Duodenal mucosa (tissue), 2 donors: ENCODE data around the gene VSIG8.

ENCODE experiments used
- H3K27ac ChIP-seq: one replicate; pipeline ENCODE4 v1.7.0; 2013; ENCODE audit warnings: low read depth, low read length
- H3K27me3 ChIP-seq, 2 donors: one replicate each; pipeline ENCODE4 v1.7.0; 2013; ENCODE audit warnings: low read length in 2 of 2, control low read depth in 1 of 2; ENCODE audit not compliant: insufficient read depth in 2 of 2, control insufficient read depth in 1 of 2
- H3K36me3 ChIP-seq, 2 donors: one replicate each; pipeline ENCODE4 v1.7.0; 2013; ENCODE audit warnings: low read length in 2 of 2, control low read depth in 1 of 2; ENCODE audit not compliant: insufficient read depth in 2 of 2, control insufficient read depth in 1 of 2
- H3K4me1 ChIP-seq, 2 donors: one replicate each; pipeline ENCODE4 v1.7.0; 2013; ENCODE audit warnings: low read length in 2 of 2, control low read depth in 1 of 2; ENCODE audit not compliant: insufficient read depth in 2 of 2, control insufficient read depth in 1 of 2
- H3K4me3 ChIP-seq, 2 donors: one replicate each; pipeline ENCODE4 v1.7.0; 2013; ENCODE audit warnings: low read length in 2 of 2, low read depth in 1 of 2
- H3K9ac ChIP-seq, 2 donors: one replicate each; pipeline ENCODE4 v1.7.0; 2013; ENCODE audit warnings: low read length in 2 of 2, low read depth in 1 of 2
- H3K9me3 ChIP-seq, 2 donors: one replicate each; pipeline ENCODE4 v1.7.0; 2013; ENCODE audit warnings: low read length in 2 of 2, control low read depth in 1 of 2; ENCODE audit not compliant: control insufficient read depth in 1 of 2

Gene VSIG8

DNA sequence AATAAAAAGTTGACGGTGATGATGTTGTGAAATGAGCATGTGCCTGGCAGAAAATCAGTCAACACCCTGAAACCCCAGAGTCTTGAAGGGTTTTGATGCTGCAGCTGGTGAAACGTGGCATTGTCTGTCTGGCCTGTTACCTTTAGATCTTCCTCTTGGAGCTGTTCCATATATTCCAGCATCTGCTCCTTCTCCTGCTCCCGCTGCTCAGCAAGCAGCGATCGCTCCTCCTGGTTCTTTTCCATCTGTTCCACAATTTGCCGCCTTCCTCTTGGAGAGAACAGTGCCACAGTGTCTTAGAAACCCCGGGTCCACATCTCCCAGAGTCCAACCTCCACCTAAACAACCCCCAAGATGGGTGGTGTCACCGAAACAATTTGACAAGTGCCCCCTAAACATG lies 21.8 kb upstream of the VSIG8 start:
- Histone ChIP-seq H3K27ac (no peak overlapping the region), H3K9me3 (no peaks in the 10 kb centered on the region), H3K36me3 (no peaks in the 10 kb centered on the region), H3K27me3 (no peaks in the 10 kb centered on the region), H3K4me1 (peaks cover 0 to 9% of the 10 kb centered on the region in 2 donors), H3K9ac (no peak overlapping the region), H3K4me3 (no peak overlapping the region)

DNA sequence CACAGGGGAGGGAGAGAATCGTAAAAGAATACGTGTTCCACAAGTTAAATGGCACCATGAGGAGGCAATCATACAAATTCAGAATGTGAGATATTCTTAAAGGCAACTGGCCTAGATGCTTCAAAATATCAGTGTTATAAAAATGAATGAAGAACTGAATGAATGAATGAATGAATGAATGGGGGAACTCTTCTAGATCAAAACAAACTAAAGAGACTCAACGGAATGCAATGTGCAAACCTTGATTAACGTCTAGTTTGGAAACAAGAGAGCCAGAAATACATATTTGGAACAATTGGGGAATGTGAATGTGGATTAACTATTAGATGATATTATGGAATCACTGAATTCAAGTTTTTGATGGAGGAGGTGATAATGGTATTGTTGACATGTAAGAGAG lies 20.7 kb upstream of the VSIG8 start:
- H3K27ac ChIP-seq, result no peak overlapping the region
- H3K27me3 ChIP-seq, result no peaks in the 10 kb centered on the region
- H3K9ac ChIP-seq, result no peak overlapping the region
- H3K4me3 ChIP-seq, result no peak overlapping the region
- peaks cover 0 to 8% of the 10 kb centered on the region in 2 donors for H3K4me1 ChIP-seq
- H3K36me3 ChIP-seq, result no peaks in the 10 kb centered on the region
- no peaks in the 10 kb centered on the region for H3K9me3 ChIP-seq

DNA sequence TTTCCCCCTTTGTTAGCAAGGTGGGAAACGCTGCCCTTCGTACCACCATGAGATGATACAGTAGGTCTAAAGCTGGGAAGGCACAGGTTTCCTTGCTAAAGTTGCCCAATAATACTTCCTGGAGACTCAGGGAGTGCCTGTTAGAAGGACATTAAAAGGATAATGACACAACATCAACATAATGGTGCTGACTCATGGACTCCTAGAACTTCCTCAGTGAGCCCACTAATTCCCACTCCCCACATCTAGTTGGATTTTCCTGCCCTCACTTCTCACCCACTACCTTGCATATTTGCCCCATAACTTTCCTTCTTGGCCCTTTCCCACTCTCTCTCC lies 20.0 kb upstream of the VSIG8 start:
- Histone ChIP-seq H3K4me1 (peaks cover 0 to 8% of the 10 kb centered on the region in 2 donors), H3K27ac (no peak overlapping the region), H3K9me3 (no peaks in the 10 kb centered on the region), H3K36me3 (no peaks in the 10 kb centered on the region), H3K4me3 (no peak overlapping the region), H3K9ac (peak overlapping the region in 1 of 2 donors; percentile 7), H3K27me3 (no peaks in the 10 kb centered on the region)

DNA sequence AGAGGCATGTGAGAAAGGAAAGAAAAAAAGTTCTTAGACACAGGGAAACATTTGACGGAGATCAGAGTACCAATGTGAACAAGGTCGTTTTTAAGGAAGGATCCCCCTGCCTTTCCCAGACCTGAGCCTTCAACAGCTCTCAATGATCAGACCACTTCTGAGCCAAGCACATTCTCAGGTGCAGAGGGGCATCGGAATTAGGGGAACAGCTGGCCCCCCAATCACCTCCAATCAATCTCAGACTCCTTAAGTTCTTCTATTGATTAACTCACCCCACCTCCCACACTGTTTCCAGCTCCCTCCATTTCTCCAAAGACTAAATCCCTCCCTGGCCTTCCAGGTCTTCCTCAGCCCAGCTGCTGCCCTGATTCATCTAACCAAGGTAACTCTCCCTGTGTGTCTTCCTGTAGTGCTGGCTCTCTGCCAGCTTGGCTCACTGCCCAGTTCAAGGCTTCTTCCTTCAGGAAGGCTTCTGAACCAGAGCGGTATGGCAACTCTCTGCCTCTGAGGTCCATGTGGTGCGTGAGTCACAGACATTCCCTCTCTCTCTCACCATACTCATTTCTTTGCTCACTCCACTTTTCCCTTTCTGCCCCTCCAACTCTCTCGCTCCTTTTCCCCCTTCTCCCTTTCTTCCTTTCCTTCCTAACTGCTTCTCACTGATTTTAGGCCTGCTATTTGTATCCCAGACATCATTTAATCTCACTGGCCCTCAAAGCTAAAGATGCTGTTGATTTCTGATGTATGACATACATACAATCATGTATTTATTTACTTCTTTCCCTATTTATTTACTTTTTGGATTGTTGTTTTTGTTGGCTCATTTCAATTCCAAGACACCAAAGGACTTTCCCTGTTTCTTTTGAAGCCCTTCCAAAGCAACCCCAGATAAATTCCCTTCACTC lies 19.4 kb upstream of the VSIG8 start:
- Histone ChIP-seq H3K4me1 (peaks cover 0 to 8% of the 10 kb centered on the region in 2 donors), H3K36me3 (no peaks in the 10 kb centered on the region), H3K27ac (no peak overlapping the region), H3K9me3 (no peaks in the 10 kb centered on the region), H3K4me3 (no peak overlapping the region), H3K27me3 (no peaks in the 10 kb centered on the region), H3K9ac (no peak overlapping the region)

DNA sequence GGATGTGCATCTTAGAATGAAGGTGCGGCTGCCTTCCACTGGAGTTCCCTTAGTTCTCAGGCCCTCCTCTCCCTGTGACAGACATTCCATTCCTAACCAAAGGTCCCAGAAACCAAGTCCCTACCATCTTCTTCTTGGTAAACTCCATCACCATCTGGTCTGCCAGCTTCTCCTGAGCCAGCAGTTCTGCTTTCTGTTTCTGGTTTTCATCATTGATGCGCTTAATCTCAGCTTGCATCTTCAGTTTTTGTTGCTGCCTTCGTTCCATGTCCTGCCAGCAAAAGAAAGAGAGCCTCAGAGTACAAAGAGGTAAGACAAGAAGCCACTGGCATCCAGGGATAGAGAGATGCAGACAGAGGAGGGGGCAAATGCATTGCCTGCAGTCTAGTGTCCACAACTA lies 18.0 kb upstream of the VSIG8 start:
- no peaks in the 10 kb centered on the region for H3K27me3 ChIP-seq
- H3K36me3 ChIP-seq, result no peaks in the 10 kb centered on the region
- H3K4me3 ChIP-seq, result no peak overlapping the region
- no peak overlapping the region for H3K27ac ChIP-seq
- H3K9me3 ChIP-seq, result no peaks in the 10 kb centered on the region
- no peak overlapping the region for H3K9ac ChIP-seq
- peaks cover 0 to 8% of the 10 kb centered on the region in 2 donors for H3K4me1 ChIP-seq

DNA sequence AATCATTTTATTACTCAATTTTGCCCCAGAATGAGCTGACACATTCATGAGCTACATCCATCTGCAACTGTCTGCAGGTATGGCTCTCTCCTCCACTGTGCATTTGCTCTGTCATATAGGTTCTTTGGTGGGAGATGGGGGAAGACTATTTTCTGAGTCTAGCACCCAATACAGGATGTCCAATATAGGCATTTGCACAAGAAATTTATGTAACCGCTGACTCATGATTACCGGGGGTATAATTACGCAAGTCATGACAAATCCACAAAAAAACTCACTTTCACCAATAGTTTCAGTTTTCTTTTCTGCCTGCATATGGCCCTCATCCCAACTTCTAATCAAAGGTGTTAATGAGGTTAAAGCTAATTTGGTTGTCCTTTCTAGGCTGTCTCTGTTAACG lies 17.5 kb upstream of the VSIG8 start:
- H3K9ac ChIP-seq, result no peak overlapping the region
- H3K4me3 ChIP-seq, result no peak overlapping the region
- H3K27ac ChIP-seq, result no peak overlapping the region
- H3K36me3 ChIP-seq, result no peaks in the 10 kb centered on the region
- H3K27me3 ChIP-seq, result no peaks in the 10 kb centered on the region
- no peaks in the 10 kb centered on the region for H3K9me3 ChIP-seq
- H3K4me1 ChIP-seq, result peaks cover 0 to 8% of the 10 kb centered on the region in 2 donors

DNA sequence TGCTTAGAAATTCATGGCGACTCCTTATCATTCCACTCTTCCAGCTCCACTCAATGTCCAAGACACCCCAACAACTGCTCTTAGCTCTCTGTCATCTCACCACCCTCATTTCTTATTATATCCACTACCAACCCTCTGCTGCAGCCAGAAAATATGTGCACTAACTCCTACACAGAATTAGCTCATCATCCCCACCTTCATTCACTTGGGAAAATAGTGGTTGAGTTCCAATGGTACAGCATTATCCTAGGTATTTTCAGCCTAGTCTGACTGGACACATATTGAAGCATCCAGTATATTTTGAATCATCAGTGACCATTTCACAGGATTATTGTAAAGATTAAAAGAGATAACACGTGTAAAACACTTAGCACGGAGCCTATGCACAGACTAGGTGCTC lies 16.7 kb upstream of the VSIG8 start:
- Histone ChIP-seq H3K9ac (no peak overlapping the region), H3K4me3 (no peak overlapping the region), H3K27ac (no peak overlapping the region), H3K27me3 (no peaks in the 10 kb centered on the region), H3K4me1 (peaks cover 0 to 8% of the 10 kb centered on the region in 2 donors), H3K9me3 (no peaks in the 10 kb centered on the region), H3K36me3 (no peaks in the 10 kb centered on the region)

DNA sequence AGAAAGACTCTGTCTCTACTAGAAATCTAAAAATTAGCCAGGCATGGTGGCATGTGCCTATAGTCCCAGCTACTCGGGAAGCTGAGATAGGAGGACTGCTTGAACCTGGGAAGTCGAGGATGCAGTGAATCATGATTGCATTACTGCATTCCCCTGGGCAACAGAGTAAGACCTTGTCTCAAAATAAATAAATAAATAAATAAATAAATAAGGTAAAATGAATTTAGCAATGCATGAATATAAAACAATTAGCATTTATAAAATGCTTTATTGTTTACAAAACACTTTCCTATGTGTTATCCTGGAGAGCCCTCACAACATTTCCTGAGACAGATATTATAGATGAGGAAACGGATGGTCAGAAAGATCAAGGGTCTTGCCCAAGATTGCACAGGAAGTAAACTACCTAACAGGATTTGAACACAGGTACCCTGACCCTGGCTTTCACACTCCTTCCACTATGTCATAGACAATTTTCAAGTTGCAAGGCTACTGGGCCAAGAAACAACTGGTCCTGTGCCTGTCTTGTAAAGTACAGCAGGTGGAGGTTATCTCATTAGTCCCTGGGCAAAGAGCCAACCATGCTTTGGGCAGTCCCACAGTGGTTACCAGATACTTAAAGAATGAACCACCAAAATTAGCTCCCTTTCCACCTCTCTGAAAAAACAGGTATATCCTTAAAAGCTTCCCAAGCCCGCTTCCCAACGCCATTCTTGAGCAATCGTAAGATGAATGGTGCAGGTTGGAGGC lies 15.4 kb upstream of the VSIG8 start:
- Histone ChIP-seq H3K9ac (no peak overlapping the region), H3K36me3 (no peaks in the 10 kb centered on the region), H3K27me3 (no peaks in the 10 kb centered on the region), H3K27ac (no peak overlapping the region), H3K4me1 (peaks cover 0 to 8% of the 10 kb centered on the region in 2 donors), H3K9me3 (no peaks in the 10 kb centered on the region), H3K4me3 (no peak overlapping the region)

DNA sequence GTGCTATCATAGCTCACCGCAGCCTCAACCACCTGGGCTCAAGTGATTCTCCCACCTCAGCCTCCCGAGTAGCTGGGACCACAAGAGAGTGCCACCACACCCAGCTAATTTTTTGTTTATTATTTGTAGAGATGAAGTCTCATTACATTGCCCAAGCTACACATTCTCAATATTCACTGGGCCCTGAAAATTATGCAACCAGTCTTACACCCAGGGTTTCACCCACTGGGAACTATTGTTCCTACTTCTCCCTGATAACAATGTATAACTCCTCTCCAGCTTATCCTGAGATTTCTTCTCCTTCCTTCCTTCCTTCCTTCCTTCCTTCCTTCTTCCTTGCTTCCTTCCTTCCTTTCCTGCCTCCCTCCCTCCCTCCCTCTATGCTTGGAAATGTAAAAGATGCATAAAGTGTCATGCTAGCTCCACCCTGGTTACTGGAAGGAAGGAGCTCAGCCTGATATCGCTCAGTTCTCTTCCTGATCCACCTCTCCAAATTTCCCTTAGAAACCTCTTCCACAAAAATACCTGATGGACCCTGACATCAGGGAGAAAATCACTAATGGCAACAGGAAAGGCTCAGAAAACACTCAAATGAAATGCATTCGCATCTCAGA lies 11.2 kb upstream of the VSIG8 start:
- no peak overlapping the region for H3K27ac ChIP-seq
- H3K27me3 ChIP-seq, result no peaks in the 10 kb centered on the region
- H3K4me3 ChIP-seq, result no peak overlapping the region
- no peak overlapping the region for H3K9ac ChIP-seq
- H3K4me1 ChIP-seq, result peaks cover 8 to 15% of the 10 kb centered on the region in 2 donors
- H3K36me3 ChIP-seq, result no peaks in the 10 kb centered on the region
- H3K9me3 ChIP-seq, result no peaks in the 10 kb centered on the region

DNA sequence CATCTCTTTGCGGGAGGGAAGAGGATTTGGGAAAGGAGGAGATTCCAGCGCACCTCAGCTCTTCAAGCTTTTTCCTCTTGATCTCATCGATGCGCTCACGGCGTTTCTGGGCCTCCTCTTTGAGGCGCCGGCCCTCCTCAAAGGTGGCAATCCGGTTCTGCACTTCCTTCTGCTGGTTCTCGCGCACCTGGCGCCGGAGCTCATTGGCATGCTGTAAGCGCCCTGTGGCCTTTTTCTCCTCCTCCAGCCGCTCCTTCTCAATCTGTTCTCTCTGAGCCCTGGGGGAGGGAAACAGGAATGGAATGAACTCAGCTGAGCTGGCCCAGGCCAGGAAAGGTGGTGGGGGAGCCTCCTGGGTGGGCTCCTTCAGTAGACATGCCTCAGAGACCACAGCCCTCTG lies 10.4 kb upstream of the VSIG8 start:
- Histone ChIP-seq H3K36me3 (no peaks in the 10 kb centered on the region), H3K27me3 (no peaks in the 10 kb centered on the region), H3K9me3 (no peaks in the 10 kb centered on the region), H3K9ac (no peak overlapping the region), H3K4me3 (no peak overlapping the region), H3K27ac (no peak overlapping the region), H3K4me1 (peaks cover 16 to 22% of the 10 kb centered on the region in 2 donors)
